HEK293 (cell line): Measurements from ENCODE around the gene MAD2L1BP.

Experiments
- ATF2 ChIP-seq: fragments of 450-650 bp; formaldehyde crosslinking; IDR thresholded peaks from 2 replicates; pipeline ENCODE4 v1.5.1; 2016; ENCODE audit warnings: missing biosample characterization, missing genetic modification characterization, low read depth
- BCL11A ChIP-seq: fragments of 450-650 bp; formaldehyde crosslinking; IDR thresholded peaks from 2 replicates; pipeline ENCODE4 v1.5.1; 2016; ENCODE audit warnings: low read depth, missing biosample characterization, missing genetic modification characterization
- EGR2 ChIP-seq: fragments of 450-650 bp; formaldehyde crosslinking; IDR thresholded peaks from 2 replicates; pipeline ENCODE4 v1.5.1; 2016; ENCODE audit warnings: low read depth, missing biosample characterization, missing genetic modification characterization
- GLI2 ChIP-seq: fragments of 450-650 bp; formaldehyde crosslinking; IDR thresholded peaks from 2 replicates; pipeline ENCODE4; 2017; ENCODE audit warnings: missing biosample characterization, missing genetic modification characterization, low read depth, borderline replicate concordance
- GLIS2 ChIP-seq: fragments of 450-650 bp; formaldehyde crosslinking; IDR thresholded peaks from 2 replicates; pipeline ENCODE4 v1.5.1; 2016; ENCODE audit warnings: missing biosample characterization, missing genetic modification characterization
- MYNN ChIP-seq: fragments of 450-650 bp; formaldehyde crosslinking; IDR thresholded peaks from 2 replicates; pipeline ENCODE4 v1.5.1; 2016; ENCODE audit warnings: missing biosample characterization, missing genetic modification characterization, borderline replicate concordance
- PATZ1 ChIP-seq: fragments of 450-650 bp; formaldehyde crosslinking; IDR thresholded peaks from 2 replicates; pipeline ENCODE4 v1.5.1; 2016; ENCODE audit warnings: missing biosample characterization, missing genetic modification characterization
- YY1 ChIP-seq: fragments of 450-650 bp; formaldehyde crosslinking; IDR thresholded peaks from 2 replicates; pipeline ENCODE4 v1.5.1; 2018; ENCODE audit warnings: missing biosample characterization, missing genetic modification characterization
- ZBTB21 ChIP-seq: fragments of 450-650 bp; formaldehyde crosslinking; IDR thresholded peaks from 2 replicates; pipeline ENCODE4 v1.5.1; 2017; ENCODE audit warnings: missing biosample characterization, missing genetic modification characterization
- ZBTB26 ChIP-seq: fragments of 450-650 bp; formaldehyde crosslinking; optimal IDR thresholded peaks from 2 replicates; pipeline ENCODE3; 2016; ENCODE audit warnings: missing biosample characterization, mild to moderate bottlenecking, missing genetic modification characterization
- ZBTB44 ChIP-seq: fragments of 450-650 bp; IDR thresholded peaks from 2 replicates; pipeline ENCODE4 v1.5.1; 2018; ENCODE audit warnings: missing biosample characterization, mild to moderate bottlenecking, missing genetic modification characterization
- ZBTB49 ChIP-seq: fragments of 450-650 bp; formaldehyde crosslinking; IDR thresholded peaks from 2 replicates; pipeline ENCODE4 v1.5.1; 2016; ENCODE audit warnings: missing biosample characterization, missing genetic modification characterization, low read depth
- ZFP69B ChIP-seq: fragments of 450-650 bp; formaldehyde crosslinking; IDR thresholded peaks from 2 replicates; pipeline ENCODE4 v1.5.1; 2016; ENCODE audit warnings: missing biosample characterization, missing genetic modification characterization
- ZNF175 ChIP-seq: fragments of 450-650 bp; formaldehyde crosslinking; IDR thresholded peaks from 2 replicates; pipeline ENCODE4 v1.5.1; 2016; ENCODE audit warnings: missing biosample characterization, missing genetic modification characterization
- ZNF362 ChIP-seq: fragments of 450-650 bp; formaldehyde crosslinking; IDR thresholded peaks from 2 replicates; pipeline ENCODE4 v1.5.1; 2016; ENCODE audit warnings: missing biosample characterization, missing genetic modification characterization
- ZNF404 ChIP-seq: fragments of 450-650 bp; formaldehyde crosslinking; IDR thresholded peaks from 2 replicates; pipeline ENCODE4 v1.5.1; 2017; ENCODE audit warnings: missing biosample characterization, missing genetic modification characterization
- ZNF549 ChIP-seq: fragments of 450-650 bp; IDR thresholded peaks from 2 replicates; pipeline ENCODE4 v1.5.1; 2018; ENCODE audit warnings: missing biosample characterization, missing genetic modification characterization, mild to moderate bottlenecking, inconsistent platforms, moderate library complexity
- ZNF585B ChIP-seq: fragments of 450-650 bp; formaldehyde crosslinking; IDR thresholded peaks from 2 replicates; pipeline ENCODE4 v1.5.1; 2016; ENCODE audit warnings: missing biosample characterization, missing genetic modification characterization
- ZNF621 ChIP-seq: fragments of 450-650 bp; formaldehyde crosslinking; IDR thresholded peaks from 2 replicates; pipeline ENCODE4 v1.5.1; 2017; ENCODE audit warnings: missing biosample characterization, missing genetic modification characterization
- ZNF704 ChIP-seq: fragments of 450-650 bp; formaldehyde crosslinking; IDR thresholded peaks from 2 replicates; pipeline ENCODE4 v1.5.1; 2016; ENCODE audit warnings: missing biosample characterization, missing genetic modification characterization
- ZNF768 ChIP-seq: fragments of 450-650 bp; formaldehyde crosslinking; IDR thresholded peaks from 2 replicates; pipeline ENCODE4 v1.5.1; 2018; ENCODE audit warnings: missing biosample characterization, mild to moderate bottlenecking, missing genetic modification characterization
- ZSCAN23 ChIP-seq: fragments of 450-650 bp; formaldehyde crosslinking; IDR thresholded peaks from 2 replicates; pipeline ENCODE4 v1.5.1; 2016; ENCODE audit warnings: missing biosample characterization, missing genetic modification characterization

The MAD2L1BP gene

GRCh38 chr6:43629104-43629504 lies 6.5 kb upstream of the MAD2L1BP start, which contains the start of gene GTPBP2 (continued):
- TF ChIP-seq ZBTB49 (tag by site-specific recombination): no peak
- TF ChIP-seq ZNF585B: no peak
- TF ChIP-seq ZBTB26 (tag by site-specific recombination): peak; percentile 97
- TF ChIP-seq ZNF704 (tag by site-specific recombination): no peak
- no peak for TF ChIP-seq ZNF175 (tag by site-specific recombination)
- TF ChIP-seq ZFP69B (tag by site-specific recombination): no peak
- TF ChIP-seq YY1 (tag by site-specific recombination): no peak
- TF ChIP-seq ZNF768 (tag by site-specific recombination): no peak
- no peak for TF ChIP-seq ZSCAN23 (tag by site-specific recombination)
- no peak for TF ChIP-seq ZNF404
- no peak for TF ChIP-seq ZBTB21
- TF ChIP-seq GLI2: no peak
- TF ChIP-seq PATZ1 (tag by site-specific recombination): no peak; the same call in none of the 2 replicates
- no peak for TF ChIP-seq ZNF362 (tag by site-specific recombination)
- TF ChIP-seq GLIS2: peak; percentile 92
- peak; percentile 49 for TF ChIP-seq EGR2 (tag by site-specific recombination)
- no peak for TF ChIP-seq MYNN (tag by site-specific recombination)
- no peak for TF ChIP-seq ATF2 (tag by site-specific recombination)
- TF ChIP-seq BCL11A (tag by site-specific recombination): no peak
- TF ChIP-seq ZBTB44 (tag by site-specific recombination): no peak
- TF ChIP-seq ZNF621: no peak
- TF ChIP-seq ZNF549 (tag by site-specific recombination): no peak
